H54 (cell line): ENCODE data around the gene RNF4.
"Not testable (repeated sequence)": the region's sequence is repeated elsewhere in the genome, so short reads cannot be mapped to it uniquely, and the experiment has no call there.

Experiments
- DNase-seq: peaks from one replicate; pipeline ENCODE4 v3.0.0; 2011; ENCODE audit warnings: low spot score, mixed read lengths; ENCODE audit not compliant: insufficient read length
- FAIRE-seq: peaks from 3 replicates; lab custom pipeline; 2011; peaks lifted over from hg19 to GRCh38; lab: Jason Lieb, UNC
- POLR2A ChIP-seq: IDR thresholded peaks from 2 replicates; pipeline ENCODE4 v1.6.1; 2011; ENCODE audit warnings: low read depth, mild to moderate bottlenecking, low read length

The RNF4 gene

DNA sequence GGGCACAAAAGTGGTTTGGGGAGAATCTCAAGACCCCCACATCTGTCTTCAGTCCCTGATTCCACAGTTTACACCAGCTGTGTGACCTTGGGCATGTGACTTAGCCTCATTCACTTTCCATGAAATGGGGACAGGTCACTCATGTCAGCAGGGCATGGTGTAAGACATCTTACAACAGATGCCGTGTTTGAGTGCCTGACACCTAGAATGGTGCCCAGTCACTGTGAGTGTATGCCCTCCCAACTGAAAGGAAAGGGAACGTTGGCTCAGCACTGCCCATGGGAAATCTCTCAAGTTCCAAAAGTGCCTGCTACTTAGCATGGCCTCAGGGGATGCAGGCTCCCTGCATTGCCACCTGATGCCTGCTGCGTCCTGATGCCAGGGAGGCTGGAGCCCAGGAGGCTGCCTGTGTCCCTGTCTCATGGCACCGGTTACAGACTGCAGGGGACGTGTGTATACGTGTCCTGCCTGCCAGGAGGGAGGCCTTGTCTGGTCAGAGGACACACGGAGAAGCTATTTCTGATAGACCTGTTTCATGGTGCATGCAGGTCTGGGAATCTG is 32.2 kb downstream of the RNF4 start:
- no peak for TF ChIP-seq POLR2A
- no peak for DNase-seq
- no peak for FAIRE-seq

DNA sequence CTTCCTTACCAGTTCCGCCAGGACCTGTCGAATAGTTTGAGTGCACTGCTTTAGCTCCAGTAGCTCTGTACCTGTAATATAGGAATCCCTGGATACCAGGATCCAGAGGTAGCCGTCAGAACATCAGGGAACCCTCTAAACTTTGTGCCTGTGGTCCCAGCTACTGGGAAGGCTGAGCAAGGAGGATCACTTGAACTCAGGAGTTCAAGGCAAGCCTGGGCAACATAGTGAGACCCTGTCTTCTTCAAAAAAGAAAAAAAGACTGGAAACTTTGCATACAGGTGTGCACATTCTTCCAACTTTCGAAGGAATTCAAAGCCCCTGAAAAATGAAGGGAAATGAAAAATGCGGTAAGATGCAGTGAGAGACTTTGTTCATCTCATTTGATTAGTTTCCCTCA is 34.9 kb downstream of the RNF4 start:
- TF ChIP-seq POLR2A: no peak
- no peak for FAIRE-seq
- DNase-seq: no peak

DNA sequence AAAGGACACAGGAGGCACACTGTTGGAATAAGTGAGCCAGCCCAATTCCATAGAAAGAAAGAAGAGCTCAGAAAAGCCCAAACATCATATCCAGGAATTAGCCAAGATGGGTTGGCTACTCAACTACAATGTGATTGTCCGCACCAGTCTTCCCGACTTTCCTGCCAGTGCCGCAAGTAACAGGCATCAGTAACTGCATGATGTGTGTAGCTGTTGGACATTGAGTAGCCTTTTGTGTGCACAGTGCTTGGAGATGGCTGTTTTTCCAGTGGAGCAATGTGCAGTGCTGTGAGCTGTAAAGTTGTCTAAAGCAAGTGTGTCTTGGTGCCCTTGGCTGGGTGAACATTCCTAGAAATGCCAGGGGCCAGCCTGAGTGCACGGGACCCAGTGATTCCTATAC is 38.4 kb downstream of the RNF4 start:
- DNase-seq (no peak), FAIRE-seq (no peak)
- no peak for TF ChIP-seq POLR2A

- no peak for FAIRE-seq
- no peak for TF ChIP-seq POLR2A
- DNase-seq: no peak
Observed at GRCh38 chr4:2507855-2508254, 38.9 kb downstream of the RNF4 start.

- DNase-seq (no peak), FAIRE-seq (no peak)
- no peak for TF ChIP-seq POLR2A
Observed at GRCh38 chr4:2510351-2511259, 41.7 kb downstream of the RNF4 start.

- FAIRE-seq: no peak
Observed at GRCh38 chr4:2511645-2512131, 42.8 kb downstream of the RNF4 start.

GRCh38 chr4:2512396-2513135 is 43.7 kb downstream of the RNF4 start:
- TF ChIP-seq POLR2A: no peak
- FAIRE-seq (no peak), DNase-seq (no peak)

More at GRCh38 chr4:2511645-2512131, 42.8 kb downstream of the RNF4 start:
- DNase-seq: no peak
- TF ChIP-seq POLR2A: no peak

DNA sequence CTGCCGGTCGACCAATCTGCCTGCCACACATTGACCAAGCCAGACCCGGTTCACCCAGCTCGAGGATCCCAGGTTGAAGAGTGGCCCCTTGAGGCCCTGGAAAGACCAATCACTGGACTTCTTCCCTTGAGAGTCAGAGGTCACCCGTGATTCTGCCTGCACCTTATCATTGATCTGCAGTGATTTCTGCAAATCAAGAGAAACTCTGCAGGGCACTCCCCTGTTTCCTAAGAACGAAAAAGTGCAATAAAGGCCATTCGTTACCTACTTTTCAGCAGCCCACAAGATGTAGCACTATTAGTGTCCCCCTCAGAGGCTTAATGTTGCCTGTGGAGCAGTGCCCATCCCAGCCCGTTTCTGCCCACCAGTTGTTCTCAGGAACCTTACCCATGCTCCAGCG is 45.3 kb downstream of the RNF4 start:
- FAIRE-seq, DNase-seq: not testable (repeated sequence)

DNA sequence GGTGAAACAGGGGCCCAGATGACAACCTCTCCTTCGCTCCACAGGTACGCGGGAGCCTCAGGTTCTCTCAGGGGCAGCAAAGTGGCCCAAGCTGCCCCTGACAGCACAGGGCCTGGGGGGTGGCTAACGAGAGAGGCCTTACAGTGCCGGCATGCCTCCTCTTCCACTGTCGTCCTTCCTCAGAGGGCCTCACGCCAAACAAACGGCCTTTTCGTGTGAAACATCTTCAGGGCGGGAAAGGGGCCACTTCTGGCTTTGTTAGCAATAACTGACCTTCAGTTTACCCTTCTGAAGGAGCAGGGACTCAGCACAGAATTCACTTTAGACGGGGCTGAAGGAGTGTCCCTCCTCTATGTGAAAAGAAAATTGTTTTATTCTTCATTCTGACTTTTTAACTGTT is 46.0 kb downstream of the RNF4 start:
- not testable (repeated sequence) for FAIRE-seq, DNase-seq

DNA sequence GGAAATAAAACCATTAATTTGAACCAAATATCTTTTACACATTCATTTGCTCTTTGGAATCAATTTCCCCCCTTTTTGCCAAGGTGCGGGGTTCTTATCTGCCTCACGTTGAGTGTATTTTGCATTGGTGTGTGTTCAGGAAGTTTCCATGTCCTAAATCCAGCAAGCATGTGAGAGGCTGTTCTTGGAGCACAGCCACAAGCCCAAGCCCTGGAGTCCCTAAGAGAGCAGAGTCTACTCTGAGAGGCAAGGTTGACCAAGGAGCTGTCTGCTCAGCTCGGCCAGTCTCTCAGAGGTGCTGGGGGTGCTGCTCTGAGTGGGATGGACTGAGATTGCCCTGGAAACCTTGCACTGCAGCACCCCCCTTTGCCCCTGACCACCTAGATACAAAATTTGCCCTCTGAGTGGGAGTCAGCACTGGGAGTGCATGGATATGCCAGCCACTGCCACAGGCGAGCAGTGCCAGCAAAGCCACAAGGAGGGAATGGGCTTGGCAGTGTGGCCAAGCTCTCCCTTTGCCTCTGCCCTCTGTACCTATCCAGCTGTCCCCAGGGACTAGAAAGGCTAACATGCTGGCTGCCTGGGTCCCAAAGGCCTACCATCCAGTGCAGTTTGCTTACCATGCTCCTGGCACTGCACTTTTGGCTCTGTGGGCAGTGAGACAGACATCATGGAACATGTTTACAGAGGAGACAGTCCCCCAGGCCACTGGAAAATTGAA is 47.1 kb downstream of the RNF4 start:
- FAIRE-seq (no peak), DNase-seq (no peak)
- TF ChIP-seq POLR2A: no peak

- FAIRE-seq: no peak
- TF ChIP-seq POLR2A: no peak
Observed at GRCh38 chr4:2516635-2517034, 47.7 kb downstream of the RNF4 start.

DNA sequence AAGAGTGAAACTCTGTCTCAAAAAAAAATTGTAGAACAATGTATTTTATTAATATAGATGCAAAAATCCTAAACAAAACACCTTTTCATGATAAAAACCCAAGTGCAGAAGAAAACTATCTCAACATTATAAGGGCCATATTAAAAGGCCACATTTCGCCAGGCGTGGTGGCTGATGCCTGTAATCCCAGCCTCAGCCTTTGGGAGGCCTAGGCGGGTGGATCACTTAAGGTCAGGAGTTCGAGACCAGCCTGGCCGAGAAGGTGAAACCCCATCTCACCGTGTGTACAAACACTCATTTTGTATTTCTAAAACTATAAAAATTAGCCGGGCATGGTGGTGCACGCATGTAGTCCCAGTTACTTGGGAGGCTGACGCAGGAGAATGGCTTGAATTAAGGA is 57.7 kb downstream of the RNF4 start:
- no peak for DNase-seq
- no peak for FAIRE-seq
- TF ChIP-seq POLR2A: no peak

More at GRCh38 chr4:2516635-2517034, 47.7 kb downstream of the RNF4 start:
- no peak for DNase-seq

DNA sequence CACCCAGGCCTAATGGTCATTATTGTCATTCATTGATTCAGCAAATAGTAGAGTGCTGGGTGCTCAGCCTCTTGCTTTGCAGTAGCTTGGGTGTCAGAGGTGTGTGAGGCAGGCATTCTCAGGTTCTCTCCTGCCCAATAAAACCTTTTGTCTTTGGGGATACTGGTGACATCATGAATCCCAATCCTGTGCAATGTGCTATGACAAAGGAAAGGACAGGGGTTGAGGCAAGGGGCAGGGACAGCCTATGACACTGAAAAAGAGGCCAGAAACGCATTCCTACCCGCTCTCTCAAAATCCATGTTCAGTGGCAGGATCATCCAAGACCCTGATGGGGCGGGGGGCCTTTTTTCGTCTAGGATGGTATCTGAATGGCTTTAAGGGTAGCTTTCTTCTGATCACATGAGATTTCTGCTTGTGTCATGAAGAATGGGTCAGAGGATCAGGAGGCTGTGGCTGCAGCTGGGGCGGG is 66.0 kb downstream of the RNF4 start:
- no peak for FAIRE-seq

More for the DNA sequence above, 66.0 kb downstream of the RNF4 start:
- no peak for DNase-seq
- TF ChIP-seq POLR2A: no peak
